ENCODE results near the gene TRPM8.

- TF ChIP-seq POLR2A (IDR thresholded peaks at IDR 0.05) (no peak), CTCF (IDR thresholded peaks at IDR 0.05) (no peak)
These were observed 98.7 kb downstream of the TRPM8 start for GRCh38 chr2:234015861-234016260.

Data from ovary (tissue), 3 donors.